Thoracic aorta (tissue), 2 donors: ENCODE measurements around the gene IRF2BP2. TPM values are rescaled to one million over a fixed set of nuclear protein-coding genes. Genes with fewer than 3 reads are reported as not detected.

Experiments
- ATAC-seq: fragments of 150-250 bp; one replicate; pipeline ENCODE4 v1.8.0; 2017; ENCODE audit warnings: low read depth; ENCODE audit not compliant: insufficient number of reproducible peaks, low FRiP score
- DNase-seq: peaks from one replicate; pipeline ENCODE4 v3.0.0-alpha.2; 2020; ENCODE audit warnings: low spot score
- H3K27ac ChIP-seq, 2 donors: fragments of 200-600 bp; sonication (generic); 1 replicate in 1 of 2; 2 replicates in 1 of 2; pipeline ENCODE4 v1.5.1; 2016; ENCODE audit warnings: mild to moderate bottlenecking in 2 of 2, moderate library complexity in 2 of 2
- H3K27me3 ChIP-seq: fragments of 200-600 bp; sonication (generic); replicated peaks from 2 replicates; pipeline ENCODE4 v1.6.0; 2016; ENCODE audit warnings: mild to moderate bottlenecking; ENCODE audit not compliant: insufficient read depth
- H3K36me3 ChIP-seq: fragments of 200-600 bp; sonication (generic); one replicate; pipeline ENCODE4 v1.5.1; 2016
- H3K4me1 ChIP-seq, 2 donors: fragments of 200-600 bp; sonication (generic); 1 replicate in 1 of 2; 2 replicates in 1 of 2; pipeline versions ENCODE4 v1.5.1 to v1.6.0; 2016; ENCODE audit warnings: low read depth in 2 of 2, mild to moderate bottlenecking in 1 of 2; ENCODE audit not compliant: control insufficient read depth in 1 of 2
- H3K4me3 ChIP-seq: fragments of 200-600 bp; sonication (generic); 2 replicates; pipeline ENCODE4 v1.5.1; 2016; ENCODE audit warnings: mild to moderate bottlenecking
- H3K9me3 ChIP-seq: fragments of 200-600 bp; sonication (generic); 2 replicates; pipeline ENCODE4 v1.5.1; 2016
- CTCF ChIP-seq: fragments of 200-600 bp; sonication (generic); IDR thresholded peaks from one replicate; pipeline ENCODE4 v1.5.1; 2019; ENCODE audit warnings: antibody characterized with exemption
- total RNA-seq, 2 donors: library from RNA; depleted of rRNA; stranded (reverse); fragments of >200 nt; gene quantifications; one replicate each; pipeline versions ENCODE4 v1.1.0 to v1.2.3, GENCODE V29; 2016

IRF2BP2 gene
- total RNA-seq, 2 donors from 2014 or later: 114 to 175 TPM

GRCh38 chr1:234562334-234562733 lies 47.6 kb downstream of the IRF2BP2 start:
- DNase-seq: no peak
- H3K36me3 ChIP-seq: no peaks in the 10 kb centered on the region
- no peaks in the 10 kb centered on the region for H3K4me1 ChIP-seq
- no peaks in the 10 kb centered on the region for H3K27me3 ChIP-seq
- ATAC-seq: no peak
- TF ChIP-seq CTCF: no peak
- H3K9me3 ChIP-seq: no peaks in the 10 kb centered on the region
- H3K4me3 ChIP-seq: no peak overlapping the region
- H3K27ac ChIP-seq: no peak overlapping the region

GRCh38 chr1:234561319-234561718 lies 48.7 kb downstream of the IRF2BP2 start:
- no peak overlapping the region for H3K4me3 ChIP-seq
- ATAC-seq: no peak

GRCh38 chr1:234559902-234560676 lies 49.9 kb downstream of the IRF2BP2 start:
- Histone ChIP-seq H3K4me1 (peaks cover 0 to under 1% of the 10 kb centered on the region in 2 donors), H3K36me3 (no peaks in the 10 kb centered on the region), H3K27ac (no peak overlapping the region), H3K4me3 (no peak overlapping the region), H3K9me3 (no peaks in the 10 kb centered on the region), H3K27me3 (no peaks in the 10 kb centered on the region)
- DNase-seq (no peak), ATAC-seq (no peak)
- no peak for TF ChIP-seq CTCF

More at GRCh38 chr1:234561319-234561718, 48.7 kb downstream of the IRF2BP2 start:
- H3K4me1 ChIP-seq: no peaks in the 10 kb centered on the region
- no peaks in the 10 kb centered on the region for H3K36me3 ChIP-seq
- DNase-seq: no peak
- no peak overlapping the region for H3K27ac ChIP-seq
- H3K27me3 ChIP-seq: no peaks in the 10 kb centered on the region
- no peak for TF ChIP-seq CTCF
- no peaks in the 10 kb centered on the region for H3K9me3 ChIP-seq

GRCh38 chr1:234559152-234559901 lies 50.7 kb downstream of the IRF2BP2 start:
- TF ChIP-seq CTCF: no peak
- DNase-seq: no peak
- no peaks in the 10 kb centered on the region for H3K9me3 ChIP-seq
- ATAC-seq: no peak
- no peaks in the 10 kb centered on the region for H3K27me3 ChIP-seq
- peaks cover 5 to 8% of the 10 kb centered on the region in 2 donors for H3K4me1 ChIP-seq
- H3K27ac ChIP-seq: no peak overlapping the region
- no peak overlapping the region for H3K4me3 ChIP-seq
- H3K36me3 ChIP-seq: no peaks in the 10 kb centered on the region

GRCh38 chr1:234558330-234558836 lies 51.6 kb downstream of the IRF2BP2 start:
- H3K36me3 ChIP-seq: no peaks in the 10 kb centered on the region
- no peaks in the 10 kb centered on the region for H3K9me3 ChIP-seq
- no peak overlapping the region for H3K27ac ChIP-seq
- peaks cover 5 to 17% of the 10 kb centered on the region in 2 donors for H3K4me1 ChIP-seq
- H3K27me3 ChIP-seq: no peaks in the 10 kb centered on the region
- H3K4me3 ChIP-seq: no peak overlapping the region
- TF ChIP-seq CTCF: no peak
- DNase-seq (no peak), ATAC-seq (no peak)
